ENCODE measurements around the gene CLEC4G. TPM values are rescaled to one million over a fixed set of nuclear protein-coding genes. Genes with fewer than 3 reads are reported as not detected.
"Not testable (repeated sequence)": the region's sequence is repeated elsewhere in the genome, so short reads cannot be mapped to it uniquely, and the experiment has no call there.

The CLEC4G gene
- total RNA-seq, 1 experiment from 2014 or later = not detected

DNA sequence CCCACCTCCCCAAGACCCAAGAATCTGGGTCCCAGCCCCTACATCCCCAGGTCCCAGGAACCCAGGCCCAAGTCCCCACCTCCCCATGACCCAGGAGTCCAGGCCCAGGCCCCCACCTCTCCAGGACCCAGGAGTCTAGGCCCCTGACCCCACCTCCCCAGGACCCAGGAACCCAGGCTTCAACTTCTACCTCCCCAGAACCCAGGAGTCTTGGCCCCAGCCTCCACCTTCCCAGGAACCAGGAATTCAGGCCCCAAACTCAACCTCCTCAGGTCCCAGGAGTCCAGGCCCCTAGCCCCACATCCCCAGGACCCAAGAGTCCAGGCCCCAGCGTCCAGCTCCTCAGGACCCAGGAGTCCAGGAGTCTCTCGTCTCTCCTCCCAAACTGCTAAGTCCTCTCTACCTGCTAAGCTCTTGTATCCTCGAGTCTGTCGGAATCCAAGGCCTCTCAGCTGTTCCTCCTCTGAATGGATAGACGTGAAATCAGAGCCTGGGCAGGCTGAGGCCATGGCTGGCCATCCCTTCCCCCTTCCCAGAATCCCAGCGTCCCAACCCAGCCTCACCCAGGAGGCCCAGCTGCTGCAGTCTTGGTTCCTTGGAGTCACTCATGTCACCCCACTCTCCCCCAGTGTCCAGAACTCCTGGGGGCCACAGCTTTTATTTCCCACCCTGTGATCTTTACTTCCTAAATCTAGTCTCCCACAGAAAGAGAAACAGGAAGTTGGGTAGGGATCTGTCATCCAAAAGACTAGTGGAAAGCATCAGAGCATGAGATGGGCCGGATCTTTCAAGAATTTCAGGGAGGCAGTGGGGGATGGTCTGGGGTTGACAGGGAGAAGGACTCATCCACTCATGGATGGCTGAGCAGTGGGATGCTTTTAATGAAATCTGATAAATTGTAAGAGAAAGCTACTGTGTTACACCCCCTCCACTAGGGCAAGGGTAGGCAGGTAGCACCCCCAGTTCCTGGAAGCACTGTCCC lies 15.3 kb upstream of the CLEC4G start, which contains the start of gene CD209:
TSS of gene CD209 (minus strand) at position 632 of the 982 bp plus-strand sequence. CDS start at position 609, 23 bp downstream.
- no peak for DNase-seq (ENCODE audit: low read depth)

- not testable (repeated sequence) for DNase-seq (ENCODE audit: low read depth)
Observed at GRCh38 chr19:7746306-7746705, 14.4 kb upstream of the CLEC4G start.

GRCh38 chr19:7744871-7745650 lies 13.2 kb upstream of the CLEC4G start:
- no peak for DNase-seq (ENCODE audit: low read depth)

- DNase-seq (ENCODE audit: low read depth) = no peak
Observed at GRCh38 chr19:7744199-7744786, 12.4 kb upstream of the CLEC4G start.

- DNase-seq (ENCODE audit: low read depth) = no peak
Observed at GRCh38 chr19:7743425-7743841, 11.5 kb upstream of the CLEC4G start.

DNA sequence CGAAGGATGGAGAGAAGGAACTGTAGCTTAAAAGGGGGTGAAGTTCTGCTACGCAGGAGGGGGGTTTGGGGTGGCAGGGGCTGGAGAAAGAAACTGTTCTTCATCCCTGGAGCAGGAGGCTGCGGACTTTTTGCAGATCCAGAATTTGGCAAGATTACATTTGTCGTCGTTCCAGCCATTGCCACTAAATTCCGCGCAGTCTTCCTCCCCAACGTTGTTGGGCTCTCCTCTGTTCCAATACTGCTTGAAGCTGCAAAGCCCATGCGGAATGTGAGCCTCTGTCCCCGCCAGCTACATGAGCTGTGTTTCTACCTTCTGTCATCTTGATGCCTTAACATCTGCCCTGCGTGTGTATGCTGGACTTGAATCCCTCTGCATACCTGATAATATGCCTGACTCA lies 11.1 kb upstream of the CLEC4G start:
- DNase-seq (ENCODE audit: low read depth) = no peak

DNA sequence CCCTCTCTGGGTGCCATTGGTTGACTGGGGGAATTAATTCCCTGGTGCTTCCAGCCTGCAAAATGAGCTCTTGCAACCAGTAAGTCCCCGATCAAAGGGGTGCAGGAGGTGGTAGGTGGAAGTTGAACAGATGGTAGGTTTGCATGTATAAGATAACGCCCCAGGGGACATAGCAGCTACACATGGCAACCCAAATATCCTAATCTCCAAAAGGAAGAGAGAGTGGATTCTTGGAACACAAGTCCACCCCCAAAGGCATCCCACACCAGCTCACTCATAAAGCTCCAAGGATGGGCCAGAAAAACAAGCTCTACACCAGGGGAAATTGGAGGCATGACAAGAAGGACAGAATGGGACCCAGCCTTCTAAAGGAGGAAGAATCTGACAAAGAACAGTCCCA lies 10.7 kb upstream of the CLEC4G start:
- no peak for DNase-seq (ENCODE audit: low read depth)

DNA sequence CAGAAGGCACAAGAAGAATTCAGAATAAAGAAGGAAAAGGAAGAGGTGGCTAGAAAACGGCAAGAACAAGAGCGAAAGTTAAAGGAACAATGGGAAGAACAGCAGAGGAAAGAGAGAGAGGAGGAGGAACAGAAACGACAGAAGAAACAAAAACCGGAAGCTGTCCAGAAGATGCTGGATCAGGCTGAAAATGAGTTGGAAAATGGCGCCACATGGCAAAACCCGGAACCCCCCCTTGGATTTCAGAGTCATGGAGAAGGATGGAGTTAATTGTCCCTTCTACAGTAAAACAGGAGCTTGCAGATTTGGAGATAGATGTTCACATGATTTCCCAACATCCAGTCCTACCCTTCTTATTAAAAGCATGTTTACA lies 8.8 kb upstream of the CLEC4G start:
- DNase-seq (ENCODE audit: low read depth) = no peak

- DNase-seq (ENCODE audit: low read depth) = no peak
Observed at GRCh38 chr19:7739801-7740681, 8.1 kb upstream of the CLEC4G start.

GRCh38 chr19:7739211-7739755 lies 7.4 kb upstream of the CLEC4G start:
- DNase-seq (ENCODE audit: low read depth) = no peak

DNA sequence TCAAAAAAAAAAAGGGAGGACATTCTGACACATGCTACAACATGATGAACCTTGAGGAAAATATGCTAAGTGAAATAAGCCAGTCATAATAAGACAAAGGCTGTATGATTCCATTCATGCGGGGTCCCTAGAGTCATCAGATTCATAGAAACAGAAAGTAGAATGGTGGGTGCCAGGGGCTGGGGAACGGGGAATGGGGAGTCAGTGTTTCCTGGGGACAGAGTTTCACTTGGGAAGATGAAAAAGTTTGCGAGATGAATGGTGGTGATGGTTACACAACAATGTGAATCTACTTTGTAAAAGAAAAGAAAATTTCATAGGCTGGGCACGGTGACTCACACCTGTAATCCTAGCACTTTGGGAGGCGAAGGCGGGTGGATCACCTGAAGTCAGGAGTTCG lies 6.1 kb upstream of the CLEC4G start:
- DNase-seq (ENCODE audit: low read depth) = no peak

DNA sequence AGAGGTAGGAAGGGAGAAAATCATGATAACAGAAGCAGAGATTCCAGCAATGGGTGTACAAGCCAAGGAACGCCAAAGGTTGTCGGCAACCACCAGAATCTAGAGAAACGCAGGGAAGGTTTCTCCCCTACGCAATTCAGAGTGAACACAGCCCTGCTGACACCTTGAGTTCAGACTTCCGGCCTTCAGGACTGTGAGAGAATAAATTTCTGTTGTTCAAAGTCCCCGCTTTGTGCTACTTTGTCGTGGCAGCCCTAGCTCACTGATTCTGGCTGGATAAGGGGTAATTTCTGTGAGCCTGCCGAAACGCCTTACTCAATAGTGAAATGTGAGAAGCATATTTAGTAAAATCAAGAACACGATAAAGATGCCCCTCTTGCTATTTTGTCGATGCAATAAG lies 5.3 kb upstream of the CLEC4G start:
- no peak for DNase-seq (ENCODE audit: low read depth)

- DNase-seq (ENCODE audit: low read depth) = no peak
Observed at GRCh38 chr19:7736148-7736547, 4.2 kb upstream of the CLEC4G start.

DNA sequence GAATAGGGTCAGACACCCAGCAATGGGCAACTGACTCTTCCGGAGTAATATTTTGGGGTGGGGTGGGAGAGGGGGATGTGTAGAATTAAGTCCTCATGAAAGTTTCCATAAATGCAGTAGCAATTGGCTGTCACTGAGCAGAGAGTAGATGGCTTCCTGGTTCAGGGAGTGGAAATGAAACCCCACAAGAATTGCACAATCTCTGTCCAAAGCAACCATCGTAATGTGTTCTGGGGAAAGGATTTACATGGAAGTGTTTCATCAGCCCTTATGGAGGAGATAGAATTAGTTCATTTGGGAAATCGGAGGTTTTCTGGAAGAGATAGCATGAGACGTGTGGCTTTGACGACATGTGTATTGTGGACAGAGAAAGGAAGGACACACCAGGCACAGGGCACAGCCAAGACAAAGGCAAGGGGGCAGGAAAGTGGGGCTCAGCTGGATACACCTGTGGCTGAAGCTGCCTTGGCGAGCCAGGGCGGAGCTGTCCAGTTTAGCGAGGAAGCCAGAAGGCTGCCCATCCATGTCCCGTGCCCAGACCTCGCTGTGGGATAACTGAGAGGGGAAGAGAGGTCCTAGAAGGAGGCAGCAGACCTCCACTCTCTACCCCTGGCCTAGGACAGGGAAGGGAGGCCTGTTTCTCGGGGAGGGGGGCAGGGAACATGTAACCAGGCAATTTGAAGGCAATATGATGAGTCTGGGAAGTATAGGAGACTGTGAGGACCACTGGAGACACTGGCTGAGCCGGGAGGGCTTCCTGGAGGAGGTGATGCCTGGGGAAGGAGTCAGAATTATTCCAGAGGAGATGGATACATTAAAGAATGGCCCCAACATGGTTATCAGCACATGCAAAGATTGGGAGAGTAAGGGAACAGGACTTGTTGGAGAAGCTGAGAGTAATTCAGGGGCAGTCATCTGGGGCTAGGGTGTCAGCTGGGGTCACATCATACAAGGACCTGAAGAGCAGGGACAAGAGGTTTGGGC lies 2.6 kb upstream of the CLEC4G start:
- no peak for DNase-seq (ENCODE audit: low read depth)

- DNase-seq (ENCODE audit: low read depth) = no peak
Observed at GRCh38 chr19:7733376-7733775, 1.5 kb upstream of the CLEC4G start.

DNA sequence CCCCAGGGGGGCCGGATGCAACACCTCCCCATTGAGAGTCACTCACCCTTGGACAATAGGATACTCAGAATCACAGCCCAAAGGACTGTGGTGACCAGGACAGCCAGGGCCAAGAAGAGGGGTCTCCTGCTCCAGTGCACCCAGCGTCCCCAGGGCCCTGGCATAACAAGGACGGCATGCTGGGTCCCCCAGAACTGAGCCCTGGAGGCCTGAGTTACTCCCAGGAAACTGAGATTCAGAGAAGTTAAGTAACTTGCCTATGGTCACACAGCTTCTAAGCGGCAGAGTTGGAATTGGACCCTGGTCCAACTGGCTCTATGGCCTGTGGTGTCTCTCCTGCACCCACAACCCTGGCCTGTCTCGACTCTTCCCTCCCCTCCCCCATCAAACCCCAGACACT lies 295 bp downstream of the CLEC4G start:
- no peak for DNase-seq (ENCODE audit: low read depth)

- DNase-seq (ENCODE audit: low read depth) = no peak
Observed at GRCh38 chr19:7731218-7731595, 703 bp downstream of the CLEC4G start.

GRCh38 chr19:7730286-7731217 lies 1.4 kb downstream of the CLEC4G start:
- DNase-seq (ENCODE audit: low read depth) = no peak

Measured in HT1080 (cell line).